SU-DHL-6 (cell line): Measurements from ENCODE around the gene AXIN1.

Source experiments
- H2AFZ ChIP-seq: fragments of 200-600 bp; sonication (generic); 2 replicates; pipeline ENCODE4 v1.6.1; 2014; ENCODE audit warnings: low read depth, mild to moderate bottlenecking, moderate library complexity, mixed read lengths, antibody characterized with exemption, low read length; ENCODE audit not compliant: severe bottlenecking
- H3F3A ChIP-seq: fragments of 200-600 bp; shearing (Covaris generic); 2 replicates; pipeline ENCODE4 v1.6.0; 2016; ENCODE audit warnings: antibody characterized with exemption, mild to moderate bottlenecking; ENCODE audit not compliant: insufficient read depth
- H3K27ac ChIP-seq: fragments of 200-600 bp; sonication (generic); 2 replicates; pipeline ENCODE4 v1.5.1; 2016; ENCODE audit warnings: low read depth, mild to moderate bottlenecking, low read length, moderate library complexity, mixed read lengths
- H3K27me3 ChIP-seq: fragments of 200-600 bp; sonication (generic), shearing (Covaris generic); 2 replicates; pipeline ENCODE4 v1.6.0; 2014; ENCODE audit warnings: mild to moderate bottlenecking, low read length
- H3K36me3 ChIP-seq: fragments of 200-600 bp; sonication (generic); 2 replicates; pipeline ENCODE4 v1.6.1; 2014; ENCODE audit warnings: mild to moderate bottlenecking, low read length, mixed read lengths
- H3K4me2 ChIP-seq: fragments of 300-600, 200-600 bp; shearing (Covaris generic), sonication (generic); 2 replicates; pipeline ENCODE4 v1.6.0; 2014; ENCODE audit warnings: low read length, low read depth, mild to moderate bottlenecking; ENCODE audit not compliant: poor library complexity, severe bottlenecking
- H3K4me3 ChIP-seq: fragments of 200-600 bp; sonication (generic); 2 replicates; pipeline ENCODE4 v1.5.1; 2014; ENCODE audit warnings: antibody characterized with exemption, low read length, mild to moderate bottlenecking, mixed read lengths; ENCODE audit not compliant: insufficient read depth, poor library complexity, severe bottlenecking
- H3K79me2 ChIP-seq: fragments of 200-600 bp; sonication (generic); 2 replicates; pipeline ENCODE4 v1.6.1; 2014; ENCODE audit warnings: mild to moderate bottlenecking, low read length, moderate library complexity; ENCODE audit not compliant: insufficient read depth
- H3K9ac ChIP-seq: fragments of 200-600 bp; sonication (generic); 2 replicates; pipeline ENCODE4 v1.7.0; 2014; ENCODE audit warnings: mild to moderate bottlenecking, low read length
- H3K9me2 ChIP-seq: fragments of 200-600 bp; sonication (generic); replicated peaks from 2 replicates; pipeline ENCODE4 v1.6.1; 2014; ENCODE audit warnings: low read length; ENCODE audit not compliant: insufficient read depth
- H3K9me3 ChIP-seq: fragments of 200-600 bp; sonication (generic); 2 replicates; pipeline ENCODE4 v1.6.1; 2014; ENCODE audit warnings: low read length, mixed read lengths; ENCODE audit not compliant: insufficient read depth
- H4K20me1 ChIP-seq: fragments of 200-600 bp; sonication (generic); 2 replicates; pipeline ENCODE4 v1.6.1; 2014; ENCODE audit warnings: low read depth, mild to moderate bottlenecking, antibody characterized with exemption, low read length, moderate library complexity, mixed read lengths
- EZH2phosphoT487 ChIP-seq: fragments of 200-600 bp; sonication (generic), shearing (Covaris generic); conservative IDR thresholded peaks from 2 replicates; pipeline ENCODE4 v1.6.1; 2018; ENCODE audit warnings: mild to moderate bottlenecking, antibody characterized with exemption, low read length, moderate library complexity, mixed read lengths
- TF ChIP-seq, protein P1 (sequence below): fragments of 200-600 bp; sonication (generic); IDR thresholded peaks from one replicate; pipeline ENCODE4 v1.5.1; 2017; ENCODE audit warnings: antibody characterized with exemption, mild to moderate bottlenecking, low read length, moderate library complexity; ENCODE audit not compliant: insufficient read depth, poor library complexity, severe bottlenecking

Gene AXIN1

DNA sequence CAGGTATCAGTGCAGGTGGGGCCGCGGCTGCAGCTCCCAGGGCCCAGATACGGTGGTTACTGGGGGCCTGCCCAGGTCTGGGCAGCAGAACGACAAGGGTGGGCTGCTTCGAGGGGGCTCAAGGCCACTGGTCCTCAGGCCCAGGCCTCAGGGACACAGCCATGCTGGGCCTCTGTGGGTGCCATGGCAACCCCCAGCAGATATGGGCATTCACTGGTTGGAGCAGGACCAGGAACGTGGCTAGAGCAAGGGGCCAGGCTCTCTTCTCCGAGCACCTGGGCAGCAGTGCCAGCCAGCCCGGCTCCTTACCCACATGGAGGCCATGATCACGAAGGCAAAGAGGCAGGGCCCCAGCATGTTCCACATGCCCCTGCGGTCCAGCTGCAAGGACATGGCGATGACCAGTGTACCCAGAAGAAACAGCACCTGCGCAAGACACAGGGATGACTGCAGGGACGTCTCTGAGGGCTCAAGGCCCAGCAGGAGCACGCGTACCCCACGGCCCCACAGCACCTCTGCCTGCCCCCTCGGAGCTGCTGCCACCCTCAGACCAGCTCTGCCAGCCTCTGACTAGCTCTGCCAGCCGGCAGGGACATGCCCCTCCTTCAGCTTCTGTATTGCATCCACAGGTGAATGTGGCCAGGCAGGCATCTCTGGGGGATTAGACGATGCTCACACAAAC, 19.9 kb upstream of the AXIN1 start:
- H3K27ac ChIP-seq = no peak overlapping the region
- H3K27me3 ChIP-seq = no peaks in the 10 kb centered on the region
- H3K36me3 ChIP-seq = no peaks in the 10 kb centered on the region
- H3K4me2 ChIP-seq = no peak overlapping the region
- H3K9me2 ChIP-seq = no peaks in the 10 kb centered on the region
- TF ChIP-seq, protein P1, sequence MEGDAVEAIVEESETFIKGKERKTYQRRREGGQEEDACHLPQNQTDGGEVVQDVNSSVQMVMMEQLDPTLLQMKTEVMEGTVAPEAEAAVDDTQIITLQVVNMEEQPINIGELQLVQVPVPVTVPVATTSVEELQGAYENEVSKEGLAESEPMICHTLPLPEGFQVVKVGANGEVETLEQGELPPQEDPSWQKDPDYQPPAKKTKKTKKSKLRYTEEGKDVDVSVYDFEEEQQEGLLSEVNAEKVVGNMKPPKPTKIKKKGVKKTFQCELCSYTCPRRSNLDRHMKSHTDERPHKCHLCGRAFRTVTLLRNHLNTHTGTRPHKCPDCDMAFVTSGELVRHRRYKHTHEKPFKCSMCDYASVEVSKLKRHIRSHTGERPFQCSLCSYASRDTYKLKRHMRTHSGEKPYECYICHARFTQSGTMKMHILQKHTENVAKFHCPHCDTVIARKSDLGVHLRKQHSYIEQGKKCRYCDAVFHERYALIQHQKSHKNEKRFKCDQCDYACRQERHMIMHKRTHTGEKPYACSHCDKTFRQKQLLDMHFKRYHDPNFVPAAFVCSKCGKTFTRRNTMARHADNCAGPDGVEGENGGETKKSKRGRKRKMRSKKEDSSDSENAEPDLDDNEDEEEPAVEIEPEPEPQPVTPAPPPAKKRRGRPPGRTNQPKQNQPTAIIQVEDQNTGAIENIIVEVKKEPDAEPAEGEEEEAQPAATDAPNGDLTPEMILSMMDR = no peak
- no peak for TF ChIP-seq EZH2phosphoT487
- no peaks in the 10 kb centered on the region for H4K20me1 ChIP-seq
- no peak overlapping the region for H2AFZ ChIP-seq
- no peaks in the 10 kb centered on the region for H3K79me2 ChIP-seq
- no peak overlapping the region for H3K4me3 ChIP-seq
- H3K9me3 ChIP-seq = no peaks in the 10 kb centered on the region
- H3F3A ChIP-seq = 0 out of 2 replicates have a peak, but pooled peaks cover 4% of the 10 kb centered on the region
- H3K9ac ChIP-seq = no peak overlapping the region

GRCh38 chr16:371515-372301, 19.2 kb upstream of the AXIN1 start:
- Histone ChIP-seq H3K9ac (no peak overlapping the region), H4K20me1 (no peaks in the 10 kb centered on the region), H3K4me3 (no peak overlapping the region)

DNA sequence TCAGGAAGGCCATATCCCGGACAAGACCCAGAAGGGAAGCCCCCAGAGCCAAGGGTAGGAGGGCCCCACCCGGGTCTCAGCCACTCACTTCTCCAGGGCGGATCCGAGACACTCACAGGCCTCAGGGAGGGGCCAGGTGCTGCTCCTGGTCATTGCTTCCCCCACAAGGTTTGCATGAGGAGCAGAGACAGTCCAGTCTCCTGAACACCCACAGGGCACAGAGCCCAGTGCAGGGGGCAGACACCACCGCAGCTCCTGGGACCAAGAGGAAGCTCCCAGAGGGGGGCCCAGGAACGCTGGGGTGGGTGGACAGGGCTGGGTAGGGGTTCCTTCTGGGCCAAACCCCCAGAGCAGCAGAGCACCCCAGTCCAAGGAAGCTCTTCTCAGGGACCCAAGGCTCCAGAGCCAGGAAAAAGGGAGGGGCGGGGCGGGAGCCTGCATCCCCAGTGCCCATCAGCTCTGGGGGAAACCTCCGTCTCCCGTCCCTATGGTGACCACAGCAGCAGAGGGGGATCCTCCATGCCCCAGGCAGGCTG, 18.5 kb upstream of the AXIN1 start:
- Histone ChIP-seq H3K27me3 (no peaks in the 10 kb centered on the region), H3K27ac (peak overlapping the region; percentile 63), H3K9me3 (no peaks in the 10 kb centered on the region), H3K9ac (peak overlapping the region; percentile 61), H3K4me2 (peak overlapping the region; percentile 71), H3K4me3 (peak overlapping the region; percentile 36), H3F3A (0 out of 2 replicates have a peak, but pooled peaks cover 4% of the 10 kb centered on the region), H4K20me1 (no peaks in the 10 kb centered on the region), H3K36me3 (no peaks in the 10 kb centered on the region), H3K9me2 (no peaks in the 10 kb centered on the region), H3K79me2 (no peaks in the 10 kb centered on the region), H2AFZ (peak overlapping the region; percentile 81)
- TF ChIP-seq EZH2phosphoT487 = no peak
- TF ChIP-seq, protein P1 = no peak

More at GRCh38 chr16:371515-372301, 19.2 kb upstream of the AXIN1 start:
- Histone ChIP-seq H3K4me2 (no peak overlapping the region), H3K9me3 (no peaks in the 10 kb centered on the region), H2AFZ (no peak overlapping the region), H3K27me3 (no peaks in the 10 kb centered on the region), H3F3A (0 out of 2 replicates have a peak, but pooled peaks cover 4% of the 10 kb centered on the region), H3K36me3 (no peaks in the 10 kb centered on the region), H3K9me2 (no peaks in the 10 kb centered on the region), H3K79me2 (no peaks in the 10 kb centered on the region), H3K27ac (no peak overlapping the region)
- TF ChIP-seq, protein P1 = no peak
- no peak for TF ChIP-seq EZH2phosphoT487
